Stimulated activated CD8-positive, alpha-beta memory T cell treated with anti-CD3 and anti-CD28 coated beads, Interleukin-4, amount 100 ng/mL, for 48 hours (primary cell): ENCODE data around the gene SUFU.
"Not testable (repeated sequence)": the region's sequence is repeated elsewhere in the genome, so short reads cannot be mapped to it uniquely, and the experiment has no call there.

Source experiments
- DNase-seq: peaks from one replicate; pipeline ENCODE4 v3.0.0-alpha.2; 2020

The SUFU gene

DNA sequence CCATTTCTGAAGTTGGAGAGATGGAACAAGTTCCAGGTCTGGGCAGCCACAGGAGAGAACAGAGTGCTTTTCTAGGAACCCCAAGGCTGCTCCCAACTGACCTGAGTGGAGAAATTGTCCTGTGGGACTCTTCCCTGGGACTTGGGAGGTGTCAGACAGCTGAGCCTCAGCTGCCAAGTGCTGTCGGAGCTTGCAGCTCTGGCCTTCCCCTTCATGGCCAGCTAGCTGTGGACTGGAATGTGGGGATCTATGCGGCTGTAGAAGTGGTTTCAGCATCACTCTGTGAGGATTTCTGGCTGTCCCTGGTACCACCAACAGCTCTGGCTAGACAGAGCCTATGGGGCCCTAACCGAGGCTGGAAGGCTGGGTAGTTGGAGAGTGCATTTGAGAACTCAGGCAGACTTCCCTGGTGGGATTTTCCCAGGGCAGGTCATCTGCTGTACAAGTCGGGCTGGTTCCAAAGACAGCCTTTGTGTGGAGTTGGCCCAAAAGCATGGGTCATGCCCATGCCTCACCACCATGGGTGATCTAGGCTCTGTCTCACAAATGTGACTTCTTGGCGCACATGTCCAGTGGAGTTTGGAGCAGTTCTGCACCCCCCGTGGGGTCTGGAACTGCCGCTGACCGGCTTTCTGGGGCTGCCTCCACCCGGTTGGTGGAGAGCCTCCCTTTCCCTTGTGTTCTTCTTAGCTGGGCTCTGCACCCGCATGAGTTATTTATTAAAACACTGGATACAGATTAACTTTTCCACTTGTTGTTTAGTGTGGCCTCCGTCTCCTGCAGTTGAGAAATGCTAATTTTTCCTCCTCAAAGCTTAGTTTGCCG lies 10.9 kb downstream of the SUFU start:
- DNase-seq: no peak

DNA sequence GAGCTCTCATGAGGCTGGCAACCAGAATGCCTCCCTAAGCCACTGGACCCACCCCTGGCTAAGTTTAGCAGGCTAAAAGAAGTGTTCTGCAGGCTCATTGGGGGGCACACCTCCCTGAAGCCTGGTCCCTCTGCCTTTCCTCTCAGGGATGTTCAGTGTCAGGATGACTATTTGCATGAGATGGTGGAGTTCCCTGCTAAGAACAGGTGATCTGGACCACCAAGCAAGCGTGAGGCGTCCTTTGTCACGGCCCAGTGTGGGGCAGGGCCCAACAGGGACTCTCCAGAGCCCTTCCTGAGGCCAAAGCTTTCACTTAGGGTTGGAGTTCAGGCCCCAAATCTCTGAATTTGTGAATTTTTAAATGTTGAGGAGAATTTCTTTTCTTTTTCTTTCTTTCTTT lies 12.0 kb downstream of the SUFU start:
- no peak for DNase-seq

DNA sequence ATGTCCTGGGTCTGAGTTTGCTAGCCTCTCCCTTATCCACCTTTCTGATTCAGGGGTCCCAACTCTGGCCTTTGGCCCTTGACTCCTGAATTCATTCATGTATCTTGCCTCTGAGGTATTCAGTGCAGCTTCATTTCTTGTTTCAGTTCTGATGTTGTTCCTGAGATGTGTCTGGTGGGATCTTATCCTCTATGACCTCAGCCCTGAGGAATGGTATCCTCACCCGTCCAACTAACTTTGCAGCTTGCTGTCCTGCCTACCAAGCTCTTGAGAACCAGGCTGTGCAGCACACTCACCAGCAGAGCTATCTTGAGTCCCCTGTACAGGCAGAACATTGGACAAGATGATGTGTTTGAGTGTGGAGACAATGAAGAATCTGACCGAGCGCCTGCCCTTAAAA lies 13.8 kb downstream of the SUFU start:
- DNase-seq: no peak

DNA sequence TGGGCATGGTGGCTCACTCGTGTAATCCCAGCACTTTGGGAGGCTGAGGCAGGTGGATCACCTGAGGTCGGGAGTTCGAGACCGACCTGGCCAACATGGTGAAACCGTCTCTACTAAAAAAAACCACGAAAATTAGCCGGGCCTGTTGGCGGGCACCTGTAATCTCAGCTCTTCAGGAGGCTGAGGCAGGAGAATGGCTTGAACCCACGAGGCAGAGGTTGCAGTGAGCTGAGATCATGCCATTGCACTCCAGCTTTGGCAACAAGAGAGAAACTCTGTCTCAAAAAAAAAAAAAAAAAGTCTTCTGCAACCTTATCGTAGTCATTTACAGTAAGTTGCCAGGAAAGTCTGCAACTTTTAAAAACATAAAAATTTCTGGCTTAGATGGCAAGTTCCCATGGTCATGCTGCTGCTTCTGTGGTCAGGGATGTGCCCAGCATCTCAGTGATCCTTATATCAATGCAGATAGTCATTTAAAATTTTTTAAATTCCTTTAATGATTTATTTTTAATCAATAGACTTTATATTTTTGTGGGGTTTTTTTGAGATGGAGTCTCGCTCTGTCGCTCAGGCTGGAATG lies 15.6 kb downstream of the SUFU start:
- no peak for DNase-seq

DNA sequence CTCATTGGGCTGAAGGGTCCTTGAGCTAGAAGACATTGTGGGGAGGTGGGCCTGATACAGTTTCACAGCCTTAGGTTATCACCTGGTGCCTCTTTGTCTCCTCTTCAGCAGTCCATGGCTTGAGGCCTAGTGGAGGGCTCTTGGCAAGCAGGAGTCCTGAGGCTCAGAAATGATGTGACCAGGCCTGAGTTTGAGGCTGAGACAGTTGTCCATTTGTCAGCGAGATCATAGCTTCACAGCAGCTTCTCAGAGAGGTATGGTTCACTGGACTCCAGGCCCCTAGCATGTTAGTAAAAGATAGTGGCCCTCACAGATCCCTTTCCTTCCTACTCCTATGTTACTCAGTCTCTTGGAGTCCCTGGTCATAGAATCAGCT lies 19.1 kb downstream of the SUFU start:
- DNase-seq: no peak

DNA sequence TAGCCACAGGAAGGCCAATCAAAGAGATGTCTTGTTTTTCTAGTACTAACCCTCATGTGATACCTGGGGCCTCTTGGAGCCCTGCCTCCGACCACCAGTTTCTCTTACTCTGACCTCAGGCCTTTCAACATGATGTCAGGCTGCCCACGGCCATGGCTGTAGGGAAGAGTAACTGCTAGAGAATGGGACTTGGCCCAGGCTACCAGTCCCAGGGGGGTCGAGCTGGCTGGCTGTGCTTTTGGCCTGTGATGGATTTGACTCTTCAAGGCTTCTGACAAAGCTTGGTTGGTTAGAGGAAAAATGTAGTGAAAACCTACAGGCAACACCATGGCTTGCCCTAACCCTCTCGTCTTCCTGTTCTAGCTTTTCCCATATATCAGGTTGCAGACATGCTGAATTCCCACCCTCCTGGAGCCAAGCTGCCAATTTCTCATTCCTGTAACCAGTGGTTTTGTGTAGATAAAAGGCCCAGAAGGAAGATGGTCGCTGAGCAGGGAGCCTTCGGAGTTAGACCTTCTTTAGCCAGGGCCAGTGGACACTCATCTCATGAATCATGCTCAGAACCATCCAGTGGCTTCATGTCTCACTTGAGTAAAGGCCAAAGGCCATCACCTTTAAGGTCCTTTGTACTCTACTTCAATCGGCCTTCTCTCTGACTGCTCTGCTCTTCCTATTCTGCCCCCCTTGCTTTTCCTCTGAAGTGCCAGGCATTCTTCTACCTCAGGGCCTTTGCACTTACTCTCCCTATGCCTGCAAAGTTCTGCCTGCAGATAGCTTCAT lies 19.7 kb downstream of the SUFU start:
- DNase-seq: peak; percentile 29

DNA sequence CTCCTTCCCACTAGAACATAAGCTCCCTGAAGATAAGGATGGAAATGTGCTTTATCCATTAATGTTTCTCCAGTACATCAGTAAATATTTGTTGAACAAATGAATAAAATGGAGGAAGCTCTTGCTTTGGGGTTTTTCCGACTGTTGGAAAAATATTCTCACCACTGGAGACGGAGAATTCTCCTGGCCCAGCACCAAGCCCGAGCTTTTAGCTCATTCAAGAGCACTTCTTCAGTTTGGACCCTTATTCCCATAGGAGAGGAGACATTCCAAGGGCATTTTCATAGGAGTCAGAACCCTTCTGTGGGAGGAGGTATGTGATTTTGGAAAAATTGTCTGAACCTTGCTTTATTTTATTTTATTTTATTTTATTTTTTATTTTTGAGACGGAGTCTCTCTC lies 21.0 kb downstream of the SUFU start:
- no peak for DNase-seq

DNA sequence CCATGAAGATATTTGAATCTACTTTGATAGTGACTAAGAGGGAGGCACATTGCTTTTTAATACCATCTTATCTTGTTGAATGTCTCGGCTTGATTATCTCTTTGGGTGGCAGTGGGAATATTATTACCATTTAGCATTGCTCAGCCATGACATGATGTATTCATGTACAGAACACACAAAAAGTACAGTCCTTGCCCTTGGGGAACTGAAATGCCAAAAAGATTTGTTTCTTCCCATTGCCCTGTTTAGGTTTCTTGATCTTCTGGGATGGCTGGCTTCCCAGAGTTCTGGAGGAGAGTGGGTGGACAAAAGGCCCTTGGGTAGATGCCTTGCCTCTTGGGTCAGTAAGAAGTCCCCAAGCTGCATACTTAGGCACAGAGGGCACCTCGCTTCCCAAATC lies 23.8 kb downstream of the SUFU start:
- no peak for DNase-seq

DNA sequence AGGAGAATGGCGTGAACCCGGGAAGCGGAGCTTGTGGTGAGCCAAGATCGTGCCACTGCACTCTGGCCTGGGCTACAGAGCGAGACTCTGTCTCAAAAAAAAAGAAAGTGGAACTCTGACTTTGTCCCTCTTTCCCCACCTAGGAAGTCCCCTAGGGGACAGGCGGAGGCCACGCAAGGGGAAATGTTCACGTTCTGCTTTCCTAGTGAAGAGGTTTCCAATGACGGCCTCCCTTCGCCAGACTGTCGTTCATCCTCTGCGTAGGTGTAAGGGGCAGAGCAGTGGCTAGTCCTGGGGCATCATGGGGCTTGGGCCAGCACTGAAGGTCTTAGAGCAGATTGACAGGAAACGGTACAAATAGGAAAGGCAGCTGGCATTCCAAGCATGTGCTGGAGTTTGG lies 30.6 kb downstream of the SUFU start:
- no peak for DNase-seq

DNA sequence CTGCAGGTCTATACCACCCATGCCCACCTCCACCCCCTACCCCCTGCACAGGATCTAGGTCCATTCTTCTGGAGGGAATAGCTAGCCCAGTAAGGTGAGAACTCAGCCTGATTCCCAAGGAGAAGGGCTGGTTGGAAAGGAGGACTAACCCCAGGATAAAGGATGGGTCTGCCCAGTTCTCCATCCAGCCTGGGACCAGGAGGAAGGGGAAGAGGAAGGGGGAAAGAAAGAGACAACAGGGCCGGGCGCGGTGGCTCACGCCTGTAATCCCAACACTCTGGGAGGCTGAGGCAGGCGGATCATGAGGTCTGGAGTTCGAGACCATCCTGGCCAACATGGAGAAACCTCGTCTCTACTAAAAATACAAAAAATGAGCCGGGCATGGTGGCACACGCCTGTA lies 31.2 kb downstream of the SUFU start:
- not testable (repeated sequence) for DNase-seq

DNA sequence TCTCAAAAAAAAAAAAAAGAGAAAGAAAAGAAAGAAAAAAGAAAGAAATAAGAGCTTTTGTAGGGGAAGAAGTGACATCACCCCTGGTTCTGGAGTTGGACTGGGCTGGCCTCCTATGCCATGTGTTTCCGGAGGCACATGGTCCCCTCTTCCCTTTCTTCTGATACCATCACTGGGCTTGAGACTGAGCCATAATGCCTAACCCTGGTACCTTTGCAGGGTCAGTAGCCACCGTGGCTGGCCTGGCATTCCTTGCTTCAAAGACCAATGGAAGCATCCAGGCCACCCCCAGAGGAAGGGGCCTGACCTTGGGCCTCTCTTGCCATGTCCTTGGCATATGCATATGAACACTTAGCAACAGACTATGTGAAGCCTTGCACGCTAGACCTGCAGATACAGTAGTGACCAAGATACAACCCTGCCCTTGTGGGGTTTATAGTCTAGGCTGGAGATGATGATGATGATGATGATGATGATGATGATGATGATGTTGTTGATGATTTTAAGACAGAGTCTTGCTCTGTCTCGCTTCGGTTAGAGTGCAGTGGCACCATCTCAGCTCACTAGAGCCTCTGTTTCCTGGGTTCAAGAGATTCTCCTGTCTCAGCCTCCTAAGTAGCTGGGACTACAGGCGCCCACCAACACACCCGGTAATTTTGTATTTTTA lies 31.8 kb downstream of the SUFU start:
- no peak for DNase-seq

DNA sequence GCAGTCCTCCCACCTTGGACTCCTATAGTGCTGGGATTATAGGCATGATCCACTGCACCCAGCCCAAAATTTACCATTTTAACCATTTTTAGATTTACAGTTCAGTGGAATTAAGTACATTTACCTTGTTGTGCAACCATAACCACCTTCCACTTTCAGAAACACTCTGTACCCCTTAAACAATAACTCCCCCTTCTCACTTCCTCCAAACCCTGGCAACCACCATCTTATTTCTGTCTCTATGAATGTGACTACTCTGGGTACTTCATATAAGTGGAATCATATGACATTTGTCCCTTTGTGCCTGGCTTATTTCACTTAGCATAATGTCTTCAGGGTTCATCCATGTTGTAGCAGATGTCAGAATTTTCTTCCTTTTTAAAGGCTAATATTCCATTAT lies 33.6 kb downstream of the SUFU start:
- DNase-seq: no peak

DNA sequence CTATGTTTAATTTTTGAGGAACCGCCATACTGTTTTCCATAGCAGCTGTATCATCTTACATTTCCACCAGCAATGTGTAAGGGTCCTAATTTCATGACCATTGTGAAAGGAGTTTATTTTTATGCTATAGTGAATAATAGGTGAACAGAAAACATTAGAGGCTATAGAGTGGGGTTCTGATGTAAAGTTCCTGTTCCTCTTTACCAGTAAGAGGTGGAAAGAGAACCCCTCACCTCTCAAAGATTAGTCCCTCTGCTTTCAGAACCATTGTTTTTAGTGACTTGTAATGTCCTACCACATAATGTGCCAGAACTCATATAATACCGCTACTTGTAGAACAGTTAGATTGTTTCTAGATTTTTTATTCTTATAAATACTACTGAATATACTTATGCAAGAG lies 34.2 kb downstream of the SUFU start:
- DNase-seq: no peak

DNA sequence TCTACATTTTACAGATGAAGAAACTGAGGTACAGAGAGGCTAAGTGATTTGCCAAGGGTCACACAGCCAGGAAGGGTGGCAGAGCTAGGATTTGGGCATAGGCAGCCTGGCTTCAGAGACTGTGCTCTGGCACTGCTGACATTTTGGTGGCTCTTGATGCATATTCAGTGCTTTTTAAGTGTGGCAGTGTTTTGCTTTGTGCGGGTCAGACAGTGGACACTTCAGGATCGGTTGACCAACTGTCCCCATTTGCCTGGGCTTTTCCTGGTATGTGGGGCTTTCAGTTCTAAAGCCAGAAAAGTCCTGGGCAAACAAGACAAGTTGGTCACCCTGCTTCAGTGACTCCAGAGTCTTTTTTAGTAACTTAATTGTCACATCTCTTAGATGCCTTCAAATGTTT lies 35.0 kb downstream of the SUFU start:
- DNase-seq: no peak

DNA sequence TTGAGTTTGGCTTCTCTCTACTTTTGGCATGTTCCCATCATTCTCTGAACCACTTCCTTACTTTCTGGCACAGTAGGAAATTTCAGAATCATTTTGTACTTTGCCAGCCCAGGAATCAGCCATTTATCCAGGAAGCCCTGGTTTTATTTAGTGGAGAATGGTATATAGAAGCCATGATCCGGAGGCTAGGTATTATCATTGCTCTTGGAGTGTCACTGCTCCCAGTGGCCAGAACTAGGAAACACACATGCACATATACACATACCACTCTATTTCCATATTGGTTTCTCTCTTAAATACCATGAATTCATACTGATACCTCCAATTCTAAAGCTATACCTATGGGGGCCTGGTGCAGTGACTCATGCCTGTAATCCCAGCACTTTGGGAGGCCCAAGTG lies 36.3 kb downstream of the SUFU start:
- DNase-seq: peak; percentile 27

DNA sequence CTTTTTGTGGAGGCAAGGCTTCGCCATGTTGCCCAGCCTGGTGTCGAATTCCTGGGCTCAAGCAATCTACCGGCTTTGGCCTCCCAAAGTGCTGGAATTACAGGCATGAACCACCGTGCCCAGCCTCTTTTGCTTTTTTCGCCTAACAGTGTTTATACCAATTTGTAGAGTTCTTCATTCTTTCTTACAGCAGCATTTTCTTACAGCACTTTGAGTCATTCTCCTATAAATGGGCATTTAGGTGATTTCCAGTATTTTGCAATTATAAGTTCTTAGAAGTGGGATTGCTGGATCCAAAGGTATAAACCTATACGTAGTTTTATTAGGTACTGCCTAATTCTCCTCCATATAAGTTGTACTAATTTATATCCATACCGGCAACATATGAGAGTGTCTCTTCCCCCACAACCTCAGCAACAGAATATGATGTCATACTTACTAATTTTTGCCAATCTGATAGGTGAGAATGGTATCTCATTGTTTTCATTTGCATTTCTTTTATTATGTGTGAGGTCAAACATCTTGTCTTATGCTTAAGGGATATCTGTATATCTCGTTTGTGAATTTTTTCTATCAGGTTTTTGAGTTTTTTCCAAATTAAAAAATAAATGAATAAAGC lies 39.1 kb downstream of the SUFU start:
- DNase-seq: no peak

DNA sequence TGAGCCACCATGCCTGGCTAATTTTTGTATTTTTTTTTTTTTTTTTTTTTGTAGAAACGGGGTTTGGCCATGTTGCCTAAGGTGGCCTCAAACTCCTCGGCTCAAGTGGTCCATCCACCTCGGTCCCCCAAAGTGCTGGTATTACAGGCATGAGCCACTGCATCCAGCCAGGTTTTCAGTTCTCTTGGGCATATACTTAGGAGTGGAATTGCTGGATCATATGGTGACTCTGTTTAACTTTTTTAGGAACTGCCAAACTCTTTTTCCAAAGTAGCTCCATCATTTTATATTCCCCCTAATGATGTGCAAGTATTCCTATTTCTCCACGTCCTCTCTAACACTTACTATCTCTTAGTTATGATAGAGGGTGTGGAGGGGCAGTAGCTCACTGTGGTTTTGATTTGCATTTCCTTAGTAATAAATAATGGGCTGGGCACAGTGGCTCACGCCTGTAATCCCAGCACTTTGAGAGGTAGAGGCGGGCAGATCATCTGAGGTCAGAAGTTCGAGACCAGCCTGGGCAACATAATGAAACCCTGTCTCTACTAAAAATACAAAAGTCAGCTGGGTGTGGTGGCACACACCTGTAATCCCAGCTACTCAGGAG lies 41.6 kb downstream of the SUFU start:
- DNase-seq: no peak

DNA sequence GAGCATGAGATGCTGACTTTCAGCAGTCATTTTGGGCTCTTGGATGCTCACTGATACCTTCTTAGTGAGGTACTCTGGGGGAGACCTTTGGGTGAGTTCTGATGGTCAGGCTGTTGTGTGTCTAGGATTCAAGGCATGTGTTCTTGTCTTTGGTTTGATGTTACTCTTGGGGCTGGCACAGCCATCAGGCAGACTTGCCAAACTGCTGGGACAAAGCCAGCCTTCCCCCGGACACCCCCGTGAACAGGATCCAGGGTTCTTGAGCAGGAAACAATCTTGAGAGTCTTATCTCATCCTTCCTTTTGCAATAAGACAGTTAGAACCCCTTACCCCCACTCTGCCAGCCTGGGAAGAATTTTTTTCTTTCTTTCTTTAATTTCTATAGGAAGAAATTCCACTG lies 42.2 kb downstream of the SUFU start:
- no peak for DNase-seq

DNA sequence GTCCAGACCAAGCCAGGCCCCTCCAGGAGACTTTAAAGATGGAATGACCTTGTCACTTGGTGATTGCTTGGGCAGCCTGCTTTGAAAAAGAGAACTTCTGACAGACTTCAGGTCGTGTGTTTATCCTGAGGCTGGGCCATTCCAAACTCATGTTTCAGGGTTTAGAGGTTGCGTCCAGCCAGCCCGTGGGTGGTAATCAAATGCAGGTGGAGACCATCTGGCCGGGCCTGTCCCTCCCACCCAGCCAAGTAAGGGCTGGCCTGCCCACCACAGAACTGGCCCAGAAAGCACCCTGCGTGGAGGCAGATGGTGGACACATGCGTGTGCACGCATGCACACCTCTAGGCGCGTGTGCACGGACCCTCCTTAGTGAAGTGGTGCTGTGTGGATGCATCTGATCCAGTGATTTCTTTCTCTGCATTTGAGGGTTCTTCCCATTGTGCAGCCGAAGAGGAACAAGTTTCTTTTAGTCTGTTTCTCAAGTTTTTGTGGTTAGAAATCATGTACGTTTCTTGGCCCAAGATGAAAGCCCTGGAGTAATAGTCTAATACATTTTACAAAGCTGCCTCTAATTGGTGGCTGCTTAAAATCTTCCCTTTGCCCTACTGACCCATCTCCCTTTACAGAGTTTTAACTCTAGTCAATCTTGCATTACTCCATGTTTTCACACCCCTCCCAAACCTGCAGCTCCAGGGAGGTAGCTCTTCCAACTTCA lies 43.0 kb downstream of the SUFU start:
- DNase-seq: no peak

DNA sequence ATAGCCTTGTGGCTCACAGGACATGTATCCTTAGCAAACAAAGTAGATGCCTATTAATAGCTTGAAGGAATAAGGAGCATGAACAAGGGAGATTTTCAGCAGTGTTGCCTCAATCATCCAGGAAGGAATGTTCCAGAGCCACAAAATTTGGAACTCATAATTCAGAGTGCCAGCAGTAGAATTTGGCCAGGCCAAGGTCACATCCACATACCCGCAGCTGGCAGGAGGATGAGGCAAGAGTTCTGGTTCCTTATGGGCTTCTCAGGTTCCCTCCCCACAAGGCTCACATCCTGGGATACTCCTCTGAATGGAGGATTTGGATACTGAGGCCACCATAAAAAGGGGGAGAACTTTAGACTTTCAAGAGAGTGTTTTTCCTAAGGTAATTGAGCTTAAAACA lies 45.8 kb downstream of the SUFU start:
- no peak for DNase-seq

DNA sequence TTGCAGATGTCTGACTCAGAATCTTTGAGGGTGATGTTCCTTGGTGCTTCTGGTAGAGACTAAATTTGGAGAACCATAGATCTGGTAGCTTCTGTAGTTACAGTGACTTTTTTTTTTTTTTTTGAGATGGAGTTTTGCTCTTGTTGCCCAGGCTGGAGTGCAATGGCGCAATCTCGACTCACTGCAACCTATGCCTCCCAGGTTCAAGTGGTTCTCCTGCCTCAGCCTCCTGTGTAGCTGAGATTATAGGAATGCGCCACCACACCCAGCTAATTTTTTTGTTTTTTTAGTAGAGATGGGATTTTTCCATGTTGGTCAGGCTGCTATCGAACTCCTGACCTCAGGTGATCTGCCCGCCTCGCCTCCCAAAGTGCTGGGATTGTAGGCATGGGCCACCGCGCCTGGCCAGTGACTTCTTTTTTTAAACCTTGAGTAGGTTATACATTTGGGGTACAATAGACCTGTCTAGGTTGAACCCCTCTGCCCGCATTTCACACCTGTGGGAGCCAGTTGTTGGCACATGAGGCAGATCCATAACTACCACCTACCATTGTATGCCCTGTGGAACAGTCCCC lies 47.0 kb downstream of the SUFU start:
- DNase-seq: no peak

DNA sequence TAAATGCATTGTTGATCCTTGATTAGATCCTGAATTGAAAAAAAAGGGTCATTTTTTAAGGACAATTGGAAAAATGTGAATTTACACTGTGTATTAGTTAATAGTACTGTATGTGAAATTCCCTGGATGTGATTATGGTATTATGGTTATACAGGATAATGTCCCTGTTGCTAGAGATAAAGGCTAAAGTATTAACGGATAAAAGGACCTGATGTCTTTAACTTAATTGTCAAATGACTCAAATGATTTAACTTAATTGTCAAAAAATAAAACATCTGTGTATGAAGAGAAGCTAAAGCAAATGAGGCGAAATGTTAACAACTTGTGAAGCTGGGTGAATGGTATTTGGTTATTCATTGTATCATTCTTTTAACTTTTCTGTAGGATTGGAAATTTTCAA lies 48.8 kb downstream of the SUFU start:
- no peak for DNase-seq
